Transverse colon (tissue), 4 donors: Measurements from ENCODE around the gene ABCD1. TPM values are rescaled to one million over a fixed set of nuclear protein-coding genes. Genes with fewer than 3 reads are reported as not detected.

ENCODE experiments used
- DNase-seq: peaks from one replicate; pipeline ENCODE4 v3.0.0-alpha.2; 2019
- H3K27ac ChIP-seq, 4 donors: fragments of 200-600 bp; sonication (generic); 2 replicates each; pipeline ENCODE4 v1.5.1; 2016 to 2018; ENCODE audit warnings: inconsistent platforms in 4 of 4
- H3K27me3 ChIP-seq: fragments of 200-600 bp; sonication (generic); 2 replicates; pipeline ENCODE4 v1.5.1; 2017; ENCODE audit warnings: inconsistent platforms
- H3K36me3 ChIP-seq, 4 donors: fragments of 200-600 bp; sonication (generic); 2 replicates each; pipeline ENCODE4 v1.5.1; 2017 to 2019; ENCODE audit warnings: inconsistent platforms in 4 of 4
- H3K4me1 ChIP-seq, 4 donors: fragments of 200-600 bp; sonication (generic); 2 replicates each; pipeline ENCODE4 v1.5.1; 2017 to 2020; ENCODE audit warnings: inconsistent platforms in 4 of 4
- H3K4me3 ChIP-seq, 4 donors: fragments of 200-600 bp; sonication (generic); 1 replicate in 1 of 4; 2 replicates in 3 of 4; pipeline versions ENCODE4 v1.5.1 to v1.6.1; 2017 to 2019; ENCODE audit warnings: inconsistent platforms in 4 of 4
- H3K9me3 ChIP-seq, 2 donors: fragments of 200-600 bp; sonication (generic); 2 replicates each; pipeline ENCODE4 v1.5.1; 2017 to 2019; ENCODE audit warnings: inconsistent platforms in 2 of 2
- EP300 ChIP-seq: sonication (generic); formaldehyde crosslinking; IDR thresholded peaks from one replicate; pipeline ENCODE4 v1.6.1; 2017; ENCODE audit warnings: antibody characterized with exemption, low read depth
- POLR2A ChIP-seq: fragments of 450-650 bp; IDR thresholded peaks from one replicate; pipeline ENCODE4 v1.6.1; 2016; ENCODE audit warnings: antibody characterized with exemption, mild to moderate bottlenecking, moderate library complexity
- POLR2AphosphoS5 ChIP-seq, 3 donors: sonication (generic); formaldehyde crosslinking; IDR thresholded peaks; one replicate each; pipeline ENCODE4 v1.6.1; 2016; ENCODE audit warnings: antibody characterized with exemption in 3 of 3
- WGBS, 2 donors: methylation state at CpG; one replicate each; pipeline ENCODE4 v1.1.5; 2018; ENCODE audit warnings: low coverage in 1 of 2; 5-methylcytosine and 5-hydroxymethylcytosine counted together
- in situ Hi-C, 4 donors: fragments of 200-750 bp; cut with MboI; loops; one replicate each; pipeline versions ENCODE4 v1.15.0 to v1.15.1; 2017; ENCODE audit warnings: low sequenced_read_pairs in 3 of 4, low pct_ligation_motif_present in 1 of 4, low pct_unique_long_range_greater_than_20kb in 1 of 4
- intact Hi-C: fragments of 100-400 bp; cut with DNase I; formaldehyde crosslinking; loops from one replicate; pipeline ENCODE4 v1.15.1; 2023; ENCODE audit warnings: low total_unique reads
- total RNA-seq, 4 donors: library from RNA; depleted of rRNA; stranded (reverse); fragments of >200 nt; gene quantifications; one replicate each; pipeline ENCODE4 v1.1.0, GENCODE V29; 2016
- TF ChIP-seq, protein P1 (sequence below), 5 experiments: fragments of 200-600 bp in 3 of 5; fragments of 450-650 bp in 2 of 5; sonication (generic) in 3 of 5; IDR thresholded peaks; 1 replicate in 2 of 5; 2 replicates in 3 of 5; pipeline ENCODE4 v1.5.1; 2016 to 2017; ENCODE audit warnings: antibody characterized with exemption in 5 of 5, inconsistent platforms in 3 of 5, mild to moderate bottlenecking in 2 of 5, moderate library complexity in 1 of 5

The ABCD1 gene
- total RNA-seq, 4 donors from 2014 or later, result 7.0 to 50.5 (median 18.1) TPM

DNA sequence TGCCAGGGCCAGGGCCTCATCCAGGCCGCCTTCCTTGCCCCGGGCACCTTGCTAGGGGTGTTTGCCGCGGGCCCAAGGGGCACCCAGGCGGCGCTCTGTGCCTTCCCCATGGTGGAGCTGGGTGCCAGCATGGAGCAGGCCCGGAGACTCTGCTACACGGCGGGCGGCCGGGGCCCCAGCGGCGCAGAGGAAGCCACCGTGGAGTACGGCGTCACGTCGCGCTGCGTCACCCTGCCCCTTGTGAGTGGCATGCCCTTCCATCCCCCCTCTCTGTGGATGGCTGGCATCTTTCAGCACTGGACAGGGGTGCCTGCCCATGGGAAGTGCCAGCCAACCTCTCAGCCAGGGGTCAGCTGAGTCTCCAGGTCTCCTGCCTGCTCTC lies 43.0 kb downstream of the ABCD1 start:
- no peak for DNase-seq
- Histone ChIP-seq H3K27ac (peak overlapping the region in 1 of 4 donors; percentile 34), H3K27me3 (no peaks in the 10 kb centered on the region), H3K4me1 (no peaks in the 10 kb centered on the region), H3K9me3 (no peaks in the 10 kb centered on the region), H3K4me3 (no peak overlapping the region), H3K36me3 (no peaks in the 10 kb centered on the region)
- intact Hi-C loops, result loop anchor here (5.0 kb wide), 1 partner anchor 185 kb away; no protein-coding TSS in a partner anchor
- no peak for TF ChIP-seq EP300
- TF ChIP-seq, protein P1, sequence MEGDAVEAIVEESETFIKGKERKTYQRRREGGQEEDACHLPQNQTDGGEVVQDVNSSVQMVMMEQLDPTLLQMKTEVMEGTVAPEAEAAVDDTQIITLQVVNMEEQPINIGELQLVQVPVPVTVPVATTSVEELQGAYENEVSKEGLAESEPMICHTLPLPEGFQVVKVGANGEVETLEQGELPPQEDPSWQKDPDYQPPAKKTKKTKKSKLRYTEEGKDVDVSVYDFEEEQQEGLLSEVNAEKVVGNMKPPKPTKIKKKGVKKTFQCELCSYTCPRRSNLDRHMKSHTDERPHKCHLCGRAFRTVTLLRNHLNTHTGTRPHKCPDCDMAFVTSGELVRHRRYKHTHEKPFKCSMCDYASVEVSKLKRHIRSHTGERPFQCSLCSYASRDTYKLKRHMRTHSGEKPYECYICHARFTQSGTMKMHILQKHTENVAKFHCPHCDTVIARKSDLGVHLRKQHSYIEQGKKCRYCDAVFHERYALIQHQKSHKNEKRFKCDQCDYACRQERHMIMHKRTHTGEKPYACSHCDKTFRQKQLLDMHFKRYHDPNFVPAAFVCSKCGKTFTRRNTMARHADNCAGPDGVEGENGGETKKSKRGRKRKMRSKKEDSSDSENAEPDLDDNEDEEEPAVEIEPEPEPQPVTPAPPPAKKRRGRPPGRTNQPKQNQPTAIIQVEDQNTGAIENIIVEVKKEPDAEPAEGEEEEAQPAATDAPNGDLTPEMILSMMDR (IDR thresholded peaks at IDR 0.05), result no peak
- no peak for TF ChIP-seq POLR2AphosphoS5 (IDR thresholded peaks at IDR 0.05)
- no peak for TF ChIP-seq POLR2A
- 92% methylated on average over 18 of the region's 20 CpGs; no CpG with 5 or more reads in 1 of the 2 donors for WGBS, 2 donors
- in situ Hi-C loops, result loop anchor here in 1 of 4 donors (25.0 kb wide), 1 partner anchor 195 kb away; the partner anchor contains the start of genes HCFC1 and TMEM187

DNA sequence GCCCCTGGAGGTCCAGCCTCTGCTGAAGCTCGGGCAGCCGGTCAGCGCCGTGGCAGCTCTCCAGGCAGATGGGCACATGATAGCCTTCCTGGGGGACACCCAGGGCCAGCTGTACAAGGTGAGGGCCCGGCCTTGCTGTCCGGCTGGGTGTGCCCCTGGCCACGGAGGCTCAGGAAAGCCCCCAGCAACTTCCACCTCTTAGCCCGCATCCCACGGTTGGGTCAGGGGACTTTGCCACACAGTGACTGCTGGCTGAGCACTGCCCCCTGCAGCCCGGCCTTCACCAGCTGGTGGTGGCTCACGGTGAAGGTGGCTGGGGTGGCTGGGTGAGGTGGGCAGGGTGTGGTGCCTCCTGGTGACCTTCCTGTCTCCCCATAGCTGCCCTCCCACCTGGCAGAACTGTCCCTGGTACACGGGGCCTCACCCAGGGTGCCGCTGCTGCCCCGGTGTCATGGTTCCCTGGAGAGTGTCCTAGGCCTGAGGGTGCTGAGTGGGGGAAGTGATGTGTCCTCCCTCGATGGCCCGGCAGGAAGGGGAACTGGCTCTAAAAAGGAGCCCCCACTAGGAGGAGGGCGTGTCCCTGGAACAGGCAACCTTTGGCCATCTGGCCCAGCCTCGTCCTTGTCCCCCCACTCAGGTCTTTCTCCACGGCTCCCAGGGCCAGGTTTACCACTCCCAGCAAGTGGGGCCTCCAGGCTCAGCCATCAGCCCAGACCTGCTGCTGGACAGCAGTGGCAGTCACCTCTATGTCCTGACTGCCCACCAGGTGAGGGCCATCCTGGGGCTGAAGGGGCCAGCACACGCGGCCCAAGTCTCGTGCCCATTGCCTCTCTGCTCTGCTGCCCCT lies 43.9 kb downstream of the ABCD1 start:
- TF ChIP-seq, protein P1 (IDR thresholded peaks at IDR 0.05), result no peak
- TF ChIP-seq EP300 (no peak), POLR2AphosphoS5 (IDR thresholded peaks at IDR 0.05) (no peak), POLR2A (no peak)
- Histone ChIP-seq H3K27ac (no peak overlapping the region), H3K9me3 (no peaks in the 10 kb centered on the region), H3K36me3 (no peaks in the 10 kb centered on the region), H3K27me3 (no peaks in the 10 kb centered on the region), H3K4me1 (no peaks in the 10 kb centered on the region), H3K4me3 (no peak overlapping the region)
- in situ Hi-C loops, result loop anchor here in 1 of 4 donors (25.0 kb wide), 1 partner anchor 194 kb away; the partner anchor contains the start of genes HCFC1 and TMEM187
- intact Hi-C loops, result loop anchor here (5.0 kb wide), 1 partner anchor 184 kb away; no protein-coding TSS in a partner anchor
- DNase-seq, result peak; percentile 7
- WGBS, 2 donors, result 75% methylated on average over 22 of the region's 22 CpGs; no CpG with 5 or more reads in 1 of the 2 donors

DNA sequence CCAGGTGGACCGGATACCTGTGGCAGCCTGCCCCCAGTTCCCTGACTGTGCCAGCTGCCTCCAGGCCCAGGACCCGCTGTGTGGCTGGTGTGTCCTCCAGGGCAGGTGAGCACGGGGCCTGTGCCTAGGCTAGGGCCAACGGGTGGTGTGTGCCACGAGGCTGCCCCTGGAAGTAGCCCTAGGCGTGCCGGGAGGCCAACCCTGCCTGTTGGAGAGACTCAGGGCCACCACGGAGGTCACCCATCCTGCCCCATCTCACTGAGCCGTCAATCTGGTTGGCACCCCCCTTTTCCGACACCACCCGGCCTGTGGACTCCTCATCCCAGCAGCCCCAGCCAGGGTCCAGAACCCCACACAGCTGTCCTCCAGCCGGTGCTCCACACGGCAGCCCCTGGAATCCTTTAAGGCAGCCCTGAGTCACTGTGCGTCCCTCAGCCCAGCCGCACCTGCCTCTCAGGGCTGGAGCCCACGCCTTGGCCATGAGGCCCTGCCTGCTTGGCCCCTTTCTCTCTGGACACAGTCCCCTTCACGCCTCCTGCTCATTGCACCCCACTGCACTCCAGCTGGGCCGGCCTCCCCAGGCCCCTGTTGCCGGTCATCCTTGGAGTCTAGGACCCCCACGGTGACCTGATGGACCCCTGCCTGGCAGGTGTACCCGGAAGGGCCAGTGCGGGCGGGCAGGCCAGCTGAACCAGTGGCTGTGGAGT lies 44.7 kb downstream of the ABCD1 start:
- no peaks in the 10 kb centered on the region for H3K9me3 ChIP-seq
- no peak overlapping the region for H3K4me3 ChIP-seq
- in situ Hi-C loops (loop anchor here in 1 of 4 donors (25.0 kb wide), 1 partner anchor 193 kb away; the partner anchor contains the start of genes HCFC1 and TMEM187), intact Hi-C loops (loop anchor here (5.0 kb wide), 1 partner anchor 183 kb away; no protein-coding TSS in a partner anchor)
- WGBS, 2 donors, result 87% methylated on average over 22 of the region's 23 CpGs; no CpG with 5 or more reads in 1 of the 2 donors
- no peaks in the 10 kb centered on the region for H3K27me3 ChIP-seq
- DNase-seq, result peak; percentile 5
- H3K4me1 ChIP-seq, result no peaks in the 10 kb centered on the region
- TF ChIP-seq POLR2AphosphoS5 (IDR thresholded peaks at IDR 0.05) (no peak), POLR2A (no peak), EP300 (no peak)
- TF ChIP-seq, protein P1 (IDR thresholded peaks at IDR 0.05), result no peak
- no peak overlapping the region for H3K27ac ChIP-seq
- no peaks in the 10 kb centered on the region for H3K36me3 ChIP-seq
